HEK293 (cell line): Measurements from ENCODE around the gene AK5.

Experiments used
- CTCF ChIA-PET: fragments of 350-600 bp; formaldehyde crosslinking; extraction: SDS; loops from one replicate; lab custom pipeline; 2021; ENCODE audit warnings: antibody characterized with exemption; lab: Yijun Ruan, JAX
- POLR2A ChIA-PET: fragments of 300-600 bp; formaldehyde crosslinking; extraction: SDS; loops from one replicate; lab custom pipeline; 2020; ENCODE audit warnings: antibody characterized with exemption, inconsistent platforms; lab: Yijun Ruan, JAX
- H3K27ac ChIP-seq: fragments of 200-500 bp; sonication (Bioruptor generic); 2 replicates; pipeline ENCODE4 v1.5.1; 2014; ENCODE audit warnings: low read depth, low read length, control low read depth, inconsistent platforms; ENCODE audit errors: extremely low read depth
- H3K36me3 ChIP-seq, 2 experiments: fragments of 200-500 bp in 1 of 2; sonication (Bioruptor generic) in 1 of 2; 1 replicate in 1 of 2; 2 replicates in 1 of 2; pipeline ENCODE4 v1.5.1; 2014 to 2017; ENCODE audit warnings: inconsistent platforms in 2 of 2, low read length in 2 of 2; ENCODE audit not compliant: control insufficient read depth in 2 of 2, insufficient read depth in 1 of 2
- H3K4me1 ChIP-seq: fragments of 200-500 bp; sonication (Bioruptor generic); 2 replicates; pipeline ENCODE4 v1.5.1; 2014; ENCODE audit warnings: mild to moderate bottlenecking, low read length, inconsistent platforms; ENCODE audit not compliant: control insufficient read depth, insufficient read depth
- H3K4me3 ChIP-seq: 2 replicates; pipeline ENCODE4 v1.5.1; 2011; ENCODE audit warnings: low read depth, mild to moderate bottlenecking, control low read depth, low read length, moderate library complexity
- H3K9me3 ChIP-seq: fragments of 200-500 bp; sonication (Bioruptor generic); 2 replicates; pipeline ENCODE4 v1.5.1; 2014; ENCODE audit warnings: low read depth, low read length, inconsistent platforms; ENCODE audit not compliant: control insufficient read depth, insufficient read depth
- BCL6B ChIP-seq: fragments of 450-650 bp; formaldehyde crosslinking; IDR thresholded peaks from 2 replicates; pipeline ENCODE4 v1.5.1; 2017; ENCODE audit warnings: missing biosample characterization, missing genetic modification characterization
- GFI1B ChIP-seq: fragments of 450-650 bp; formaldehyde crosslinking; IDR thresholded peaks from 2 replicates; pipeline ENCODE4 v1.5.1; 2016; ENCODE audit warnings: missing biosample characterization, missing genetic modification characterization
- GLI4 ChIP-seq: fragments of 450-650 bp; formaldehyde crosslinking; IDR thresholded peaks from 2 replicates; pipeline ENCODE4 v1.5.1; 2016; ENCODE audit warnings: missing biosample characterization, missing genetic modification characterization
- ZNF121 ChIP-seq: fragments of 450-650 bp; formaldehyde crosslinking; IDR thresholded peaks from 2 replicates; pipeline ENCODE4 v1.5.1; 2016; ENCODE audit warnings: missing biosample characterization, missing genetic modification characterization
- ZNF138 ChIP-seq: fragments of 450-650 bp; formaldehyde crosslinking; IDR thresholded peaks from 2 replicates; pipeline ENCODE4 v1.5.1; 2016; ENCODE audit warnings: missing biosample characterization, missing genetic modification characterization, borderline replicate concordance
- ZNF146 ChIP-seq: fragments of 450-650 bp; formaldehyde crosslinking; IDR thresholded peaks from 2 replicates; pipeline ENCODE4 v1.5.1; 2016; ENCODE audit warnings: missing biosample characterization, missing genetic modification characterization
- ZNF155 ChIP-seq: fragments of 450-650 bp; formaldehyde crosslinking; IDR thresholded peaks from 2 replicates; pipeline ENCODE4 v1.5.1; 2016; ENCODE audit warnings: missing biosample characterization, missing genetic modification characterization
- ZNF157 ChIP-seq: fragments of 450-650 bp; formaldehyde crosslinking; IDR thresholded peaks from 2 replicates; pipeline ENCODE4 v1.5.1; 2016; ENCODE audit warnings: missing biosample characterization, missing genetic modification characterization
- ZNF175 ChIP-seq: fragments of 450-650 bp; formaldehyde crosslinking; IDR thresholded peaks from 2 replicates; pipeline ENCODE4 v1.5.1; 2016; ENCODE audit warnings: missing biosample characterization, missing genetic modification characterization
- ZNF2 ChIP-seq: fragments of 450-650 bp; formaldehyde crosslinking; IDR thresholded peaks from 2 replicates; pipeline ENCODE4 v1.5.1; 2016; ENCODE audit warnings: missing biosample characterization, missing genetic modification characterization
- ZNF391 ChIP-seq: fragments of 450-650 bp; formaldehyde crosslinking; IDR thresholded peaks from 2 replicates; pipeline ENCODE4 v1.5.1; 2016; ENCODE audit warnings: low read depth, missing biosample characterization, missing genetic modification characterization, borderline replicate concordance
- ZNF423 ChIP-seq: fragments of 450-650 bp; formaldehyde crosslinking; IDR thresholded peaks from 2 replicates; pipeline ENCODE4 v1.5.1; 2016; ENCODE audit warnings: missing biosample characterization, missing genetic modification characterization
- ZNF530 ChIP-seq: fragments of 450-650 bp; formaldehyde crosslinking; IDR thresholded peaks from 2 replicates; pipeline ENCODE4 v1.5.1; 2016; ENCODE audit warnings: low read depth, missing biosample characterization, missing genetic modification characterization
- ZNF621 ChIP-seq: fragments of 450-650 bp; formaldehyde crosslinking; IDR thresholded peaks from 2 replicates; pipeline ENCODE4 v1.5.1; 2017; ENCODE audit warnings: missing biosample characterization, missing genetic modification characterization
- ZNF747 ChIP-seq: fragments of 450-650 bp; formaldehyde crosslinking; IDR thresholded peaks from 2 replicates; pipeline ENCODE4 v1.5.1; 2016; ENCODE audit warnings: missing biosample characterization, missing genetic modification characterization
- ZSCAN30 ChIP-seq: fragments of 450-650 bp; IDR thresholded peaks from 2 replicates; pipeline ENCODE4 v1.5.1; 2018; ENCODE audit warnings: missing biosample characterization, mild to moderate bottlenecking, missing genetic modification characterization, moderate library complexity
- TF ChIP-seq, protein P1 (sequence below): fragments of 450-650 bp; formaldehyde crosslinking; IDR thresholded peaks from 2 replicates; pipeline ENCODE4 v1.5.1; 2016; ENCODE audit warnings: missing biosample characterization, missing genetic modification characterization
- TF ChIP-seq, protein P2 (sequence below): fragments of 450-650 bp; IDR thresholded peaks from 2 replicates; pipeline ENCODE4 v1.5.1; 2018; ENCODE audit warnings: missing biosample characterization, missing genetic modification characterization

The AK5 gene

GRCh38 chr1:77370583-77371306 lies 88.9 kb downstream of the AK5 start:
- no peaks in the 10 kb centered on the region for H3K9me3 ChIP-seq
- H3K4me3 ChIP-seq = no peak overlapping the region
- H3K4me1 ChIP-seq = no peaks in the 10 kb centered on the region
- H3K36me3 ChIP-seq = no peaks in the 10 kb centered on the region
- H3K27ac ChIP-seq = no peak overlapping the region
- ChIA-PET CTCF (interaction anchor here (0.7 kb wide), 1 partner anchor 807 kb away, joined by 3 read pairs; no protein-coding TSS in a partner anchor), POLR2A (no interaction called here)
- TF ChIP-seq ZNF423 (tag by site-specific recombination) (no peak), ZNF747 (tag by site-specific recombination) (no peak), ZNF621 (no peak), ZNF146 (tag by site-specific recombination) (no peak), ZNF175 (no peak), GLI4 (tag by site-specific recombination) (no peak)
- TF ChIP-seq, all 188 proteins: peak for 0

GRCh38 chr1:77371396-77371795 lies 89.6 kb downstream of the AK5 start:
- TF ChIP-seq, protein P1, sequence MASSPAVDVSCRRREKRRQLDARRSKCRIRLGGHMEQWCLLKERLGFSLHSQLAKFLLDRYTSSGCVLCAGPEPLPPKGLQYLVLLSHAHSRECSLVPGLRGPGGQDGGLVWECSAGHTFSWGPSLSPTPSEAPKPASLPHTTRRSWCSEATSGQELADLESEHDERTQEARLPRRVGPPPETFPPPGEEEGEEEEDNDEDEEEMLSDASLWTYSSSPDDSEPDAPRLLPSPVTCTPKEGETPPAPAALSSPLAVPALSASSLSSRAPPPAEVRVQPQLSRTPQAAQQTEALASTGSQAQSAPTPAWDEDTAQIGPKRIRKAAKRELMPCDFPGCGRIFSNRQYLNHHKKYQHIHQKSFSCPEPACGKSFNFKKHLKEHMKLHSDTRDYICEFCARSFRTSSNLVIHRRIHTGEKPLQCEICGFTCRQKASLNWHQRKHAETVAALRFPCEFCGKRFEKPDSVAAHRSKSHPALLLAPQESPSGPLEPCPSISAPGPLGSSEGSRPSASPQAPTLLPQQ = no peak
- TF ChIP-seq ZNF155 (tag by site-specific recombination) (no peak), ZNF157 (tag by site-specific recombination) (no peak), ZNF121 (no peak), ZNF2 (tag by site-specific recombination) (no peak)
- Histone ChIP-seq H3K4me3 (no peak overlapping the region), H3K9me3 (no peaks in the 10 kb centered on the region), H3K4me1 (no peaks in the 10 kb centered on the region), H3K36me3 (no peaks in the 10 kb centered on the region), H3K27ac (no peak overlapping the region)
- POLR2A ChIA-PET = no interaction called here
- CTCF ChIA-PET = interaction anchor here (0.6 kb wide), 1 partner anchor 743 kb away, joined by 3 read pairs; no protein-coding TSS in a partner anchor

GRCh38 chr1:77373702-77374101 lies 91.9 kb downstream of the AK5 start:
- CTCF ChIA-PET = interaction anchor here (0.6 to 0.7 kb wide), 2 partner anchors 15 to 156 kb away, joined by 3 to 4 read pairs; no protein-coding TSS in a partner anchor
- H3K27ac ChIP-seq = no peak overlapping the region
- H3K4me1 ChIP-seq = no peaks in the 10 kb centered on the region
- no peaks in the 10 kb centered on the region for H3K36me3 ChIP-seq
- no peaks in the 10 kb centered on the region for H3K9me3 ChIP-seq
- H3K4me3 ChIP-seq = no peak overlapping the region
- POLR2A ChIA-PET = no interaction called here
- no peak for TF ChIP-seq BCL6B (tag by site-specific recombination)
- no peak for TF ChIP-seq GFI1B (tag by site-specific recombination)
- TF ChIP-seq, protein P2, sequence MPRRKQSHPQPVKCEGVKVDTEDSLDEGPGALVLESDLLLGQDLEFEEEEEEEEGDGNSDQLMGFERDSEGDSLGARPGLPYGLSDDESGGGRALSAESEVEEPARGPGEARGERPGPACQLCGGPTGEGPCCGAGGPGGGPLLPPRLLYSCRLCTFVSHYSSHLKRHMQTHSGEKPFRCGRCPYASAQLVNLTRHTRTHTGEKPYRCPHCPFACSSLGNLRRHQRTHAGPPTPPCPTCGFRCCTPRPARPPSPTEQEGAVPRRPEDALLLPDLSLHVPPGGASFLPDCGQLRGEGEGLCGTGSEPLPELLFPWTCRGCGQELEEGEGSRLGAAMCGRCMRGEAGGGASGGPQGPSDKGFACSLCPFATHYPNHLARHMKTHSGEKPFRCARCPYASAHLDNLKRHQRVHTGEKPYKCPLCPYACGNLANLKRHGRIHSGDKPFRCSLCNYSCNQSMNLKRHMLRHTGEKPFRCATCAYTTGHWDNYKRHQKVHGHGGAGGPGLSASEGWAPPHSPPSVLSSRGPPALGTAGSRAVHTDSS (tag by site-specific recombination) = no peak
- TF ChIP-seq ZNF530 (tag by site-specific recombination) = no peak
- TF ChIP-seq ZNF138 (tag by site-specific recombination) = no peak
- TF ChIP-seq ZSCAN30 (tag by site-specific recombination) = no peak
- TF ChIP-seq ZNF155 (tag by site-specific recombination) = no peak
- no peak for TF ChIP-seq ZNF391
